ENCODE measurements around the gene PCCB. TPM values are rescaled to one million over a fixed set of nuclear protein-coding genes. Genes with fewer than 3 reads are reported as not detected.
"Not testable (repeated sequence)": the region's sequence is repeated elsewhere in the genome, so short reads cannot be mapped to it uniquely, and the experiment has no call there.

Gene PCCB
- total RNA-seq, 1 experiment from 2014 or later = 89.0 TPM

DNA sequence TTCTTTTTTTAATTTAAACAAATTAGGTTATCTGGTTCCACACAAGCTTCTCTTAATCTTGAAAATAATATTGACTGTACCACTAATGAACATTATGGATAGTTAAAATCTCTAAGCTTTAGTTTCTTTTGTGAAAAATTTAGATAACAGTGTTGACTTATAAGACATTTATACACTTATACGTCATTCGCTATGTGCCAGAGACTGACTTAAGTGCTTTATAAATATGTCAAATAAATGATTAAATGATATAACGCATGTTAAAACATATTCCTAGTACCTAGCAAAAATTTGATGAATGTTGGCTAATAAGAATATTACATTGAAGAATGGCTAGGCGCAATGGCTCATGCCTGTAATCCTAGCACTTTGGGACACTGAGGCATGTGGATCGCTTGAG is 96.3 kb downstream of the PCCB start:
- no peak for DNase-seq (ENCODE audit: low read depth, low spot score)
- in situ Hi-C loops (cut with HindIII; ENCODE audit: low pct_unique_long_range_greater_than_20kb, low sequenced_read_pairs) = no loop called here

DNA sequence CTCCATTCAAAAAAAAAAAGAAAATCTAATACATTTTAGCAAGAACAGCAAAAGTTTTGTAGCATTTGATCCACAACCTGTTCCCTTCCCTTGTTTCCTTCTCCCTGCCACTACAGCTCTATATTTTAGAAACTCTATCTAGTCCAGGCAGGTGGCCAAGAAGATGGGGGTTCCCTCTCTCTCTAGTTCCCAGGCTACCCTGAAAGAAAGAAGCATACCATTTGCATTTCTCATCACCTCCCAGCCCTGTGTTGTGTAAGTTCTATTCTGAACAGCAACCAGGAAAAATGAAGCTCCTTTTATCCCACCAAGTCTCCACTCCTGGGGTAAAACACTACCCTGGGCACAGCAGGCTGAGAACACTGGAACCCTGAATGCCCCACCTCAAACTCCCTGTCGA is 100.0 kb downstream of the PCCB start:
- in situ Hi-C loops (cut with HindIII; ENCODE audit: low pct_unique_long_range_greater_than_20kb, low sequenced_read_pairs) = no loop called here
- DNase-seq (ENCODE audit: low read depth, low spot score) = no peak

DNA sequence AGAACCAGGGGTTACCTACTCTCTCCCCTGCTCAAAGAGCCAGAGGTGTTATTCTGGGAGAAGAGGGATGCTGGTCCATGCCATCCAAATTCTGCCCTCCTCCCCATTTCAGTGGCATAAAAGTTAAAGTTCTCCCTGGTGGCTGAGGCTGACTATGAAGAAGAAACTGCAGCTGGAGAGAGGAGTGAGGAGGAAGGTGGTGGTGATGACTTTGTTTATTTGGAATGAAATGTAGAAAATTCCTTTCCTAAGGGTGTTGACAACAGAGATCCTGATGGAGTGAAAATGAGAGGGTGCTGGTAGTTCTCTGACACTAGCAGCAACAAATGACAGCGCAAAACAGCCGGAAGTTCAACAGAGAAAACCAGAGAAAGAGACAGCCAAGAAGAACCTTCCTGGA is 100.4 kb downstream of the PCCB start:
- DNase-seq (ENCODE audit: low read depth, low spot score) = no peak
- in situ Hi-C loops (cut with HindIII; ENCODE audit: low pct_unique_long_range_greater_than_20kb, low sequenced_read_pairs) = no loop called here

DNA sequence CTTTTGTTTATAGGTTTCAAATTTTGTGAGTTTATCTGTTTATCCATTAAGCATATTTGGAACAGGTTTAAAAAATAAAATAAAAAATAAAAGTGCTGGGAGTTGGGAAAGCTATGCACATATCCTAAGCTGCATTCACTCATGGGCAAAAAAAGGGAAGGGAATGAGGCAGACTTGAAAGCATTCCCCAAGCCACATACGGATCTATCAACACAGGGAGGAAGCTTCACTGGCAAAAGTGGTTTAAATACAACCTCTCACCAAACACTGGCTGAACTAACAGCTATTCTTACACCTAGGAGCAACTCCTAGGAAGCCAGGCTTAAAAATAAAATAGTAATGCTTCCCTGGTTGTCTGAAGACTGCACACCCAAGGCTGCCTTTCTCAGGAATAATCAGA is 101.2 kb downstream of the PCCB start:
- in situ Hi-C loops (cut with HindIII; ENCODE audit: low pct_unique_long_range_greater_than_20kb, low sequenced_read_pairs) = no loop called here
- no peak for DNase-seq (ENCODE audit: low read depth, low spot score)

DNA sequence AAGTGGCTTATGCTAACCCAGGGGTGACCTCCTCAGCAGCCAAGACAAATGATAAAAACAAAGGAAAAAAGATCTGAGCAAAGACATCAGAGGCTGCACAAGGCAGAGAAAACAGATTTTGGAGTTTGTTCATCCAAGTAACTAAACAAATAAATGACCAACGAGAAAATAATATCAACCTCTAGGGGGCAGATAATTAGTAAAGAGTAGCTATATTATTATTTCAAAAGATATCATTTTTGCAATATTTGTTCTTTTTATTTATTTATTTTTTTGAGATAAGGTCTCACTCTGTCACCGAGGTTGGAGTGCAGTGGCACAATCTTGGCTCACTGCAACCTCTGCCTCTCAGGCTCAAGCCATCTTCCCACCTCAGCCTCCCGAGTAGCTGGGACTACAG is 101.8 kb downstream of the PCCB start:
- in situ Hi-C loops (cut with HindIII; ENCODE audit: low pct_unique_long_range_greater_than_20kb, low sequenced_read_pairs) = no loop called here
- DNase-seq (ENCODE audit: low read depth, low spot score) = peak; percentile 16

DNA sequence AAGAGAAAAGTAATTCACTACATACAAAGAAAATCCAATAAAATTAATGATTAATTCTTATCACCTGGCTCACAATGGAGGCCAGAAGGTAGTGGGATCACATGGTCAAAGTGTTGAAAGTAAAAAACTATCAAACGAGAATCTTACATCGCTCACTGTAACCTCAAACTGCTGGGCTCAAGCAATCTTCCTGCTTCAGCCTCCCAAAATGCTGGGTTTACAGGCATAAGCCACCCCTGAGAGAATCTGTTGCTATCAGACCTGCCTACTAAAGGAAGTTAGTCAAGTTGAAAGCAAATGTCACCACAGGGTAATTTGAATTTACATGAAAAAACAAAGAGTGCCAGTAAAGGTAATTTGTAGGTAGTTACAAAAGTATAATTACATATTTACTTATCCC is 103.3 kb downstream of the PCCB start:
- in situ Hi-C loops (cut with HindIII; ENCODE audit: low pct_unique_long_range_greater_than_20kb, low sequenced_read_pairs) = no loop called here
- no peak for DNase-seq (ENCODE audit: low read depth, low spot score)

DNA sequence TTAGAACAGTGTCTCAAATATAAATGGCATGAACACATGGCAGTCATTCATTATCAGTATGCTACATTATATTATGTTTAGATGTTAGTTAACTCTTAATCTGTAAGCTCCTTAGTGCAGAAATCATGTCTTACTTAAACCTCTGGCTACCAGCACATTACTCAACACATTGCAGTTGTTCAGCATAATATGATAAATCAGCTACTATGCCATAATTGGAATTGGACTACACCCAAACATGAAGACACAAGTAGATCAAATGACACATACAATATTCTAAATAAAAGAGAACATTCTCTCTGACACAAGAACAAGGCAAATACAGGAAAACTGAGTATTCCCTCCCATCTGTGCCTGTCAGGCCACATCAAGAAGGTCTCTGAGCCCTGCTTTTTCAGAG is 116.1 kb downstream of the PCCB start:
- in situ Hi-C loops (cut with HindIII; ENCODE audit: low pct_unique_long_range_greater_than_20kb, low sequenced_read_pairs) = no loop called here
- DNase-seq (ENCODE audit: low read depth, low spot score) = no peak

DNA sequence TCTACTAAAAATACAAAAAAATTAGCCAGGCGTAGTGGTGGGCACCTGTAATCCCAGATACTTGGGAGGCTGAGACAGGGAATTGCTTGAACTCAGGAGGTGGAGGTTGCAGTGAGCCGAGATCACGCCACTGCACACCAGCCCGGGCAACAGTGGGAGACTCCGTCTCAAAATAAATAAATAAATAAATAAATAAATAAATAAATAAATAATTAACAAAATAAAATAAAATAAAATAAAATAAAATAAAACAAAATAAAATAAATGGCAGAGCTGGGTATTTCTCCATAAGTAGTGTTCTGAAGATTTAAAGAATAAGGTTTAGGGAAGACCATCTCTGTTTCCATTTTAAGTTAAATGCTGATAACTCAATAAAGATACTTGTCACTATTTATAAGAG is 125.7 kb downstream of the PCCB start:
- in situ Hi-C loops (cut with HindIII; ENCODE audit: low pct_unique_long_range_greater_than_20kb, low sequenced_read_pairs); DNase-seq (ENCODE audit: low read depth, low spot score): not testable (repeated sequence)

DNA sequence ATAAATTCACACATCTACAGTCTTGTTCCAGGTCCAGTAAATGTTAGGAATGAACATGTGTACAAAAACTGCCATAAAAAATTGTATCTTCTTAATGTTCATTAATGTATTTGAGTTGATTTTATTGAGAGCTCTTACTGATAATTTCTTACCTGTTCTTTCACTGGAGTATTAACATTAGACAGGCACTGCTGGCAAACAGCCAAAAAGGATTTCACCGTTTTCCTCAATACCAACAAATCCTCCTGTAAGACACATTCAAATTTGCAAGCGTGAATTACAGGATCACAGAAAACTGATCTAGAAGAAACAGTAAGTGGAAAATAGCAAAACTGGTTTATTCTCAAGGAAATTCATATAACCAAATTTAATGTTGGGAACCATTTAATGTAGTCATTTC is 127.4 kb downstream of the PCCB start:
- no peak for DNase-seq (ENCODE audit: low read depth, low spot score)
- in situ Hi-C loops (cut with HindIII; ENCODE audit: low pct_unique_long_range_greater_than_20kb, low sequenced_read_pairs) = no loop called here

DNA sequence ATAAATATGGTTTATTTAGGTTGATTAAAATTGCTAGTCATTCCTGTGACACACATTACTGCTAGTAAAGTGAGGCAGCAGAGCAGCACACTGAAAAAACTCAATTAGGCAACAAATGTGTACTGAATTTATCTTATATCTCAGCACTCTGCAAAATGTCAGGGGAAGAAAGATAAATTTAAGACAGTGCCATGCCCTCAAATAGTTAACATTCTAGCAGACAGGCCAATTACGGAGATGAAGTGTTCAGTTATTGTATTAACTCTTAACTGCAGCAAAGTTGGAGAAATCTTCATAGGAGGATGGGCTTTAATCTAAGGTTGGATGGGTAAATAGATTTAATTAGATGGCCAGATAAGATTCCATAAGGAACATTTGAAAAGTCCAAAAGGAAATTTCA is 127.9 kb downstream of the PCCB start:
- in situ Hi-C loops (cut with HindIII; ENCODE audit: low pct_unique_long_range_greater_than_20kb, low sequenced_read_pairs) = no loop called here
- no peak for DNase-seq (ENCODE audit: low read depth, low spot score)

Other genes with a start within 250 kb of the PCCB start
- gene MSL2, start 54.0 kb upstream of the PCCB start, total RNA-seq (2014; rRNA removed; shearing (Covaris generic)) = 13.9 and 17.2 TPM in 2 replicates

Measured in SK-MEL-5 (cell line).